Measurements from ENCODE around the gene TEX53. TPM values are rescaled to one million over a fixed set of nuclear protein-coding genes. Genes with fewer than 3 reads are reported as not detected.

Gene TEX53
- total RNA-seq: not detected in 2 replicates

GRCh38 chr9:114657705-114658104 lies at the start of gene TEX53:
Gene TEX53, minus strand, starts transcription at chr9:114657805. Its CDS starts 31 bp downstream, at chr9:114657774.
- intact Hi-C loops (cut with micrococcal nuclease): no loop called here

- intact Hi-C loops (cut with micrococcal nuclease): loop anchor here (1.0 kb wide), 1 partner anchor 8 kb away; no protein-coding TSS in a partner anchor
These were observed 49.1 kb upstream of the TEX53 start for GRCh38 chr9:114706711-114707110.

GRCh38 chr9:114701988-114702387 lies 44.4 kb upstream of the TEX53 start:
- intact Hi-C loops (cut with micrococcal nuclease): no loop called here

GRCh38 chr9:114697951-114698351 lies 40.3 kb upstream of the TEX53 start:
- intact Hi-C loops (cut with micrococcal nuclease): loop anchor here (1.0 to 10.0 kb wide), 11 partner anchors 8 to 1987 kb away; partner anchors contain the start of genes TNFSF8 and TRIM32

GRCh38 chr9:114696814-114697544 lies 39.4 kb upstream of the TEX53 start:
- intact Hi-C loops (cut with micrococcal nuclease): loop anchor here (1.0 to 10.0 kb wide), 11 partner anchors 10 to 1988 kb away; partner anchors contain the start of genes TEX48, TNFSF8 and TRIM32

GRCh38 chr9:114695948-114696347 lies 38.3 kb upstream of the TEX53 start:
- intact Hi-C loops (cut with micrococcal nuclease): loop anchor here (1.0 to 10.0 kb wide), 4 partner anchors 9 to 1989 kb away; partner anchors contain the start of genes TEX48 and TRIM32

GRCh38 chr9:114694719-114695269 lies 37.2 kb upstream of the TEX53 start:
- intact Hi-C loops (cut with micrococcal nuclease): loop anchor here (5.0 to 10.0 kb wide), 2 partner anchors 513 to 1990 kb away; partner anchors contain the start of gene TRIM32

- intact Hi-C loops (cut with micrococcal nuclease): loop anchor here (10.0 kb wide), 1 partner anchor 1991 kb away; the partner anchor contains the start of gene TRIM32
These were observed 36.5 kb upstream of the TEX53 start for GRCh38 chr9:114694146-114694545.

- intact Hi-C loops (cut with micrococcal nuclease): loop anchor here (10.0 kb wide), 1 partner anchor 1991 kb away; the partner anchor contains the start of gene TRIM32
These were observed 35.7 kb upstream of the TEX53 start for GRCh38 chr9:114693248-114693855.

GRCh38 chr9:114691956-114692295 lies 34.3 kb upstream of the TEX53 start:
- intact Hi-C loops (cut with micrococcal nuclease): loop anchor here (1.0 to 10.0 kb wide), 9 partner anchors 27 to 1993 kb away; partner anchors contain the start of genes TNFSF8 and TRIM32

- intact Hi-C loops (cut with micrococcal nuclease): loop anchor here (1.0 to 10.0 kb wide), 9 partner anchors 28 to 1994 kb away; partner anchors contain the start of genes TNFSF8 and TRIM32
These were observed 33.7 kb upstream of the TEX53 start for GRCh38 chr9:114691046-114691955.

- intact Hi-C loops (cut with micrococcal nuclease): loop anchor here (1.0 to 10.0 kb wide), 7 partner anchors 8 to 1994 kb away; partner anchors contain the start of gene TRIM32
These were observed 32.7 kb upstream of the TEX53 start for GRCh38 chr9:114690308-114690707.

- intact Hi-C loops (cut with micrococcal nuclease): loop anchor here (1.0 to 10.0 kb wide), 7 partner anchors 8 to 1995 kb away; partner anchors contain the start of gene TRIM32
These were observed 32.2 kb upstream of the TEX53 start for GRCh38 chr9:114689813-114690212.

- intact Hi-C loops (cut with micrococcal nuclease): no loop called here
These were observed 31.5 kb upstream of the TEX53 start for GRCh38 chr9:114688909-114689610.

- intact Hi-C loops (cut with micrococcal nuclease): no loop called here
These were observed 30.8 kb upstream of the TEX53 start for GRCh38 chr9:114688379-114688778.

GRCh38 chr9:114687034-114687433 lies 29.4 kb upstream of the TEX53 start:
- intact Hi-C loops (cut with micrococcal nuclease): loop anchor here (1.0 kb wide), 1 partner anchor 9 kb away; no protein-coding TSS in a partner anchor

GRCh38 chr9:114685951-114686350 lies 28.3 kb upstream of the TEX53 start:
- intact Hi-C loops (cut with micrococcal nuclease): no loop called here

- intact Hi-C loops (cut with micrococcal nuclease): loop anchor here (5.0 kb wide), 1 partner anchor 458 kb away; no protein-coding TSS in a partner anchor
These were observed 26.4 kb upstream of the TEX53 start for GRCh38 chr9:114684036-114684435.

- intact Hi-C loops (cut with micrococcal nuclease): loop anchor here (1.0 to 5.0 kb wide), 7 partner anchors 13 to 459 kb away; partner anchors contain the start of gene TNFSF15
These were observed 25.2 kb upstream of the TEX53 start for GRCh38 chr9:114682846-114683245.

All from T-helper 1 cell treated with Interleukin-12 subunit alpha and Interleukin-12 subunit beta and Interleukin-4 antibody, amounts not matched to agents 30 ng/mL and 1 ng/mL, for 36 hours (primary cell).